Right lobe of liver (tissue), 4 donors: Measurements from ENCODE around the gene HSPA9.

Source experiments
- CTCF ChIP-seq, 4 donors: fragments of 200-600 bp in 3 of 4; fragments of 450-650 bp in 1 of 4; IDR thresholded peaks; one replicate each; pipeline versions ENCODE4 v1.5.1 to v1.8.0; 2016 to 2022; ENCODE audit warnings: antibody characterized with exemption in 4 of 4, mild to moderate bottlenecking in 2 of 4
- POLR2A ChIP-seq: fragments of 450-650 bp; IDR thresholded peaks from one replicate; pipeline ENCODE4 v1.6.1; 2017; ENCODE audit warnings: antibody characterized with exemption, mild to moderate bottlenecking
- donor health status: DM: no; HTN: no; CAD: no.
- donor health status: DM: no; HTN: no; CAD: no.
- donor health status: DM: no; HTN: yes; CAD: no.

GRCh38 chr5:138566792-138567191 is 8.4 kb downstream of the HSPA9 start:
- TF ChIP-seq CTCF (IDR thresholded peaks at IDR 0.05) (no peak), POLR2A (no peak)
